Astrocyte (in vitro differentiated cells and primary cell): ENCODE measurements around the gene JPT2.

Source experiments
- EZH2 ChIP-seq: IDR thresholded peaks from 2 replicates; pipeline ENCODE4 v1.6.1; 2012; ENCODE audit warnings: mild to moderate bottlenecking, low read length, inconsistent platforms; ENCODE audit not compliant: insufficient read depth
- TF ChIP-seq, protein P1 (sequence below): IDR thresholded peaks from 2 replicates; pipeline ENCODE4 v1.5.1; 2011; ENCODE audit warnings: low read depth, mild to moderate bottlenecking, inconsistent platforms, low read length, moderate library complexity; ENCODE audit not compliant: insufficient read depth

GRCh38 chr16:1674751-1675664 lies 3.1 kb upstream of the JPT2 start:
- TF ChIP-seq, protein P1, sequence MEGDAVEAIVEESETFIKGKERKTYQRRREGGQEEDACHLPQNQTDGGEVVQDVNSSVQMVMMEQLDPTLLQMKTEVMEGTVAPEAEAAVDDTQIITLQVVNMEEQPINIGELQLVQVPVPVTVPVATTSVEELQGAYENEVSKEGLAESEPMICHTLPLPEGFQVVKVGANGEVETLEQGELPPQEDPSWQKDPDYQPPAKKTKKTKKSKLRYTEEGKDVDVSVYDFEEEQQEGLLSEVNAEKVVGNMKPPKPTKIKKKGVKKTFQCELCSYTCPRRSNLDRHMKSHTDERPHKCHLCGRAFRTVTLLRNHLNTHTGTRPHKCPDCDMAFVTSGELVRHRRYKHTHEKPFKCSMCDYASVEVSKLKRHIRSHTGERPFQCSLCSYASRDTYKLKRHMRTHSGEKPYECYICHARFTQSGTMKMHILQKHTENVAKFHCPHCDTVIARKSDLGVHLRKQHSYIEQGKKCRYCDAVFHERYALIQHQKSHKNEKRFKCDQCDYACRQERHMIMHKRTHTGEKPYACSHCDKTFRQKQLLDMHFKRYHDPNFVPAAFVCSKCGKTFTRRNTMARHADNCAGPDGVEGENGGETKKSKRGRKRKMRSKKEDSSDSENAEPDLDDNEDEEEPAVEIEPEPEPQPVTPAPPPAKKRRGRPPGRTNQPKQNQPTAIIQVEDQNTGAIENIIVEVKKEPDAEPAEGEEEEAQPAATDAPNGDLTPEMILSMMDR, result no peak
- TF ChIP-seq EZH2, result no peak
